NT2/D1 (cell line): Measurements from ENCODE around the gene PAH.

ENCODE experiments used
- SUZ12 ChIP-seq: IDR thresholded peaks from 2 replicates; pipeline ENCODE4 v1.6.1; 2011; ENCODE audit not compliant: insufficient read length, insufficient read depth; ENCODE audit errors: extremely low read depth
- ZNF274 ChIP-seq: IDR thresholded peaks from 2 replicates; pipeline ENCODE4 v1.6.1; 2011; ENCODE audit warnings: mild to moderate bottlenecking, low read depth, low read length

DNA sequence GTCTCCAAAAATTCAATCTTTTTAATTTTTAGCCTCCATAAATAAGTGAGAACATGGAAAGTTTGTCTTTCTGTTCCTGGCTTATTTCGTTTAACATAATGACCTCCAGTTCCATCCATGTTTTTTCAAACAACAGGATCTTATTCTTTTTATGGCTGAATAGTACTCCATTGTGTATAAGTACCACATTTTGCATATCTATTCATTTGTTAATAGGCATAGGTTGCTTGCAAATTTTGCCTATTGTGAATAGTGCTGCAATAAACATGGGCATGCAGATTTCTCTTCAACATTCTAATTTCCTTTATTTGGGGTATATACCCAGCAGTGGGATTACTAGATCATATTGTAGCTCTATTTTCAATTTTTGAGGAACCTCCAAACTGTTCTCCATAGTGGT is 16.1 kb upstream of the PAH start:
- TF ChIP-seq SUZ12: no peak
- no peak for TF ChIP-seq ZNF274
